Adrenal gland (tissue), 5 donors: ENCODE measurements around the gene C1orf226.

Experiments
- POLR2A ChIP-seq, 2 donors: fragments of 450-650 bp; IDR thresholded peaks; one replicate each; pipeline ENCODE4 v1.6.1; 2017; ENCODE audit warnings: antibody characterized with exemption in 2 of 2, mild to moderate bottlenecking in 2 of 2, moderate library complexity in 1 of 2
- TF ChIP-seq, protein P1 (sequence below), 6 experiments: fragments of 450-650 bp in 4 of 6; fragments of 200-600 bp in 2 of 6; sonication (generic) in 1 of 6; IDR thresholded peaks; 1 replicate in 5 of 6; 2 replicates in 1 of 6; pipeline versions ENCODE4 v1.5.1 to v1.8.0; 2016 to 2021; ENCODE audit warnings: antibody characterized with exemption in 6 of 6, mild to moderate bottlenecking in 2 of 6, moderate library complexity in 1 of 6
- donor health status: DM: no; HTN: no; CAD: no.

DNA sequence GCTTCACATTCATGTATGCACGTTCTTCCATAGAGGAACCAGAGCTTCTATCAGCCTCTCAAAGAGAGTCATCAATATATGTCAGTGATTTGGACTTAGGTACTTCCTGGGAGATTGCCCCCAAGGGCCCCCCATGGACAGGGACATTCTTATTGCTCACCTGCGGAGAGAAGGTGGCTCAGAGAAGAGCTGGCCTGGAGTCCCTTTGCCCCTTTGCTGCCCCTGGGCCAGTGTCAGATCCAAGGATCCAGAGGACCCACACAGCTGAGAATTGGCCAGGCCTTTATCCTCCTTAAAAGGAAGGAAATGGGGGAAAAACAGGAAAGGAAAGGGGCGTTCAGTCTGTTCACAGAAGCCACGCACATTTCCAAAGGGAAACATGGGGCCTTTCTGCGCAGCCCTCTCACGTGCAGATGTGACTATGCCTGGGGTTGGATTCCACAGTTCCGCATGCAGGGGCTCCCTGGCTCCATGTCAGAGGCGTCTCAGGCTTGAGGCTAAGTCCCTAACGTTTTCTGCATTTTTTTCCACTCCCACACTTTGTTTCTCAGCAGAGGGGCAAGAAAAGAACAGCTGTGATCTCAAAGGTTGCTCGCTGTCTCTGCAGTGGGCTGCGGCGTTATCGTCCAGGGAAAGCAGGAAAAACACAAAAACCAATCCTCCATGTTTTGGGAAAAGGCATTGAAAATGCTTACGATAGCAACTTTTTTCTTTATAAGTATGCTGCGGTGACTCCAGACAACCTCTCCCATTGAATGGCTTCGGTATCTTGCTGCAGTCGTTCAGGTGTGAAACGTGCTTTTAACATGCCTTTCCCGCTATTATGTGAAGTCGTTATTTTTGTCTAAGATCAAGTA is 5.9 kb downstream of the C1orf226 start:
- TF ChIP-seq POLR2A (IDR thresholded peaks at IDR 0.05) = no peak
- TF ChIP-seq, protein P1, sequence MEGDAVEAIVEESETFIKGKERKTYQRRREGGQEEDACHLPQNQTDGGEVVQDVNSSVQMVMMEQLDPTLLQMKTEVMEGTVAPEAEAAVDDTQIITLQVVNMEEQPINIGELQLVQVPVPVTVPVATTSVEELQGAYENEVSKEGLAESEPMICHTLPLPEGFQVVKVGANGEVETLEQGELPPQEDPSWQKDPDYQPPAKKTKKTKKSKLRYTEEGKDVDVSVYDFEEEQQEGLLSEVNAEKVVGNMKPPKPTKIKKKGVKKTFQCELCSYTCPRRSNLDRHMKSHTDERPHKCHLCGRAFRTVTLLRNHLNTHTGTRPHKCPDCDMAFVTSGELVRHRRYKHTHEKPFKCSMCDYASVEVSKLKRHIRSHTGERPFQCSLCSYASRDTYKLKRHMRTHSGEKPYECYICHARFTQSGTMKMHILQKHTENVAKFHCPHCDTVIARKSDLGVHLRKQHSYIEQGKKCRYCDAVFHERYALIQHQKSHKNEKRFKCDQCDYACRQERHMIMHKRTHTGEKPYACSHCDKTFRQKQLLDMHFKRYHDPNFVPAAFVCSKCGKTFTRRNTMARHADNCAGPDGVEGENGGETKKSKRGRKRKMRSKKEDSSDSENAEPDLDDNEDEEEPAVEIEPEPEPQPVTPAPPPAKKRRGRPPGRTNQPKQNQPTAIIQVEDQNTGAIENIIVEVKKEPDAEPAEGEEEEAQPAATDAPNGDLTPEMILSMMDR (IDR thresholded peaks at IDR 0.05) = no peak
